DMS153 (cell line): Measurements from ENCODE around the gene RGSL1.

Experiments used
- DNase-seq: peaks from one replicate; lab custom pipeline; 2025; lab: John Stamatoyannopoulos, UW

RGSL1 gene

DNA sequence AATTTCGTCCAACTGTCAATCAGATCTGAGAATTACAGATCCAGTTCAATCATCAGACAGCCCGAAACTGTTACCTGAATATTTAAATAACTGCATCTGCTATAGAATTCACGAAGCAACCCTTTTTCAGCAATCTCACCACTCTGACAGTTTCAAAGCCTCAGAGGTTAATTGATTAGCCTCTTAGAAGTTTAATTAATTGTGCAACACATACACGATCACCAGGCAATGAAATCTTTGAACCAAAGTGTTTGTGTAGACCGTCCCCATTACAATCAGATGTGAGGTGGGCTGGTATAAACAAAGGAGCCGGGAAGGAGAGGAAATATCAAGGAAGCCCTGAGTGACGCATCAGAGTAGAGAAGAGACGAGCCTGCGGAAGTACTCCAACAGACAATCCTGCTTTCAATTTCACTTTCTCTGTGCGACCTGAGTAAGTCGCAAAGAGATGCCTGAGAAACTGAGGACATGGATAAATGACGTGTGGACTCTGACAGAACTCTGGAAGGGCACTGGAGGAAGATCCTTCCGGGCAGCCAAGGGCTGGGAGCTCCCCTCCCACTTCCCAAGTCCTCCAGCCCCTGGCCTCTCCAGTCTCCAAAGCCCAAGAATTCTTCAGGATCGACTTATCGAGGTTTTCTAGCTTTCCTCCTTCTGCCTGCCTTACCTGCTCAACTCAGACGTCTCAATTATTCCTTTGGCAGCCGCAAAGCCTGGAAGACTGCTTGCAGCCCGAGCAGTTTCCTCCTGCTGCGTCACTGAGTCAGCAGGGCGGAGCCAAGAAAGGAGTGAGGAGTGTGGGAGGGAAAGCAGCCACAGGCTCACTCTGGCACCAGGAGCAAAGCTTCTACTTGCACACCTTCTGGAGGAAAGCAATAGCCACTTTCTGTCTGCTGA lies 138.8 kb downstream of the RGSL1 start, which contains the start of gene RNASEL:
TSS of gene RNASEL (minus strand) at position 757 of the 897 bp plus-strand sequence. CDS start 2,450 bp downstream, outside the sequence.
- DNase-seq, result peak; percentile 58

DNA sequence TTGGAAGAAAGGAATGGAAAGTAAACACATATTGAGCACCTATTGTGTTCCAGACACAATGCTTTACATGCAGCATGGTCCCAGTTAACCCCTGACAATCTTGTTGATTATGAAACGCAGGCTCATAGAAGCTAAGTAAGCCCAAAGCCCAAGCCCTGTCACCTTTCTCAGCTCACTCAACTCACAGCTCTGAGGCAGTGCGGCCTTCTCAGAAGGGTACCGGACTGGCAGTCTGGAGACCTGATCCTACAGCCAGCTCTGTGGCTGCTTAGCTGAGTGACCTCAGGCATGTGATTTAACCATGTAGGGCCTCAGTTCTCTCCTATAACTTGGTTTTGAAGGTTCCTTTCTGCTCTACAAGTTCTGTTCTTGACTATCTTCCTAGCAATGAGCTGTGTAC lies 139.6 kb downstream of the RGSL1 start:
- no peak for DNase-seq

DNA sequence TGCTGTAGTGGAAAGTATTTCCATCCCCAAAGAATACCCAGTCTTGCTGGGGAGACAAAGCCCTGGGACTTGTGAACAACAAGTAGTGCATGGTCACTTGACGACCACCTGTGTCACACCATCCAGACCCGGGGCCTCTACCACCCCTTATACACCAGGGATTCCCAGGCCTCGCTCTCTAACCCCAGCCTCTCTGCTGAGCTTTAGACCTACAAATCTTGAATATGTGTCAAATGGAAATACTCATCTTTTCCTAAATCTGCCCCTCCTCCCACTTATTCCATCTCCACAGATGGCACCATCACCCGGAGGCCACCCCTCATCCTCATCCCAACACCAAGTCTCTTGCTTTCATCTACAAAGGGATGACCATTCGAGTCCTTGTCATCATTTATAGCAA lies 140.0 kb downstream of the RGSL1 start:
- DNase-seq, result no peak

DNA sequence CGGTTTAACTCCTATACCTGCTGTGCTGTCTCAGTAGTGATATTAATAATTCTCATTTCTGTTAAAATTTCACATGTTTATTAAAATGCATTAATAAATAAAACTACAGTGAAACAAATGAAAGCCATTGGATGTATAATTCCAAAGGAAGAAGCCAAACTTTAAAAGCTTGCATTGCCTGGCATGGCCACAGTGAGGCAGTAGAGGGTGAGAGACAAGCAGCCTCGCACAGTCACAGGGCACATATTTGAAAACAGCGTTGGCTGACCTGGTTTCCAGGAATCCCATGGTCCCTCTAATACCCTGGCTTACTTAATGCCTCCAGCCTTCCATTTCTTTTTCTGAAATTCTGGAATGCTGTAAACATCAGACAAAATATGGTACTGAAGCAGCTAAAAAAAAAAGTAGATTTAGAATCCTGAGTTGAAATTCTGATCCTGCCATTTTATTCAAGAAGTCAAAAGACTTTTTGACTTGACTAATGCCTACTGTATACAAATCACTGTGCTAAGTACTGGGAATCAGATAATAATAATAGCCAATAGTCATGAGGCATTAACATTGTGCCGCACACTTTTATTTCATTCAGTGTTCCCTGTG lies 145.8 kb downstream of the RGSL1 start:
- DNase-seq, result peak; percentile 61

DNA sequence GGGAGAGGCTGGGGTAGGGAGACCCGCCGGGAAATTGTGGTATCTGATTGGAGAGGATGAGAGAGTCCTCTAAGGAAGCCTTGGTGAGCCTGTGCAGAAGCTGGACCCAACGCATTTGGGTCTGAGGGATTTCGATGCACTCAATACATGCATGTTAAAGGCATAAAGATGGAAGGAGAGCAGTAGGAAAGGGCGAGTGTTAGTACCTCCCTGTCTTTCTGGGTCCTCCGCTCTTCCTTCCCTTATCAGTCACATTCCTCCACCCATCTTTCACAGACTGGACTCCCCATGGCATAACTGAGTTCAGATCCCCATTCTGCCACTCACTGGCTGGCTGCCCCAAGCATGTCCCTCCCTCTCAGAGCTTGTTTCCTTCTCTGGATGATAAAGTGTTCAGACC lies 147.0 kb downstream of the RGSL1 start:
- DNase-seq, result no peak

DNA sequence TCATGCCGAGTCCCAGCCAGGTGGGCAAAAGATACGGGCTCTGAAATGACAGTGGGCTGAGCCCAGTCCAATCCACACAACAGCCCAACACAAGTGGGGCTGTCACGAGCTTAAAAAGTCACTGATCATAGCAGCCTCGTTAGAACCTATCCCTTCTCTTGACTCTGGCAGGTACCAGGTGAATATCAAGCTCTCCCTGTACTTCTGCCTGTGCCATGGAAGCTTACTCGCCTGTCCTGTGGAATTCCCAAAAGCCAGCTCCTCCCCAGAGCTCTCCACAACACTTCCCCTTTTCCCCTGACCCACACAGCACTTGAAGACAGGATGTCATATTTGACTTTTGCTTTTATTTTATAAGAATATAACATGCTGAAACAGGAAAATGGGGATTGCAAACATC lies 148.3 kb downstream of the RGSL1 start:
- DNase-seq, result no peak

DNA sequence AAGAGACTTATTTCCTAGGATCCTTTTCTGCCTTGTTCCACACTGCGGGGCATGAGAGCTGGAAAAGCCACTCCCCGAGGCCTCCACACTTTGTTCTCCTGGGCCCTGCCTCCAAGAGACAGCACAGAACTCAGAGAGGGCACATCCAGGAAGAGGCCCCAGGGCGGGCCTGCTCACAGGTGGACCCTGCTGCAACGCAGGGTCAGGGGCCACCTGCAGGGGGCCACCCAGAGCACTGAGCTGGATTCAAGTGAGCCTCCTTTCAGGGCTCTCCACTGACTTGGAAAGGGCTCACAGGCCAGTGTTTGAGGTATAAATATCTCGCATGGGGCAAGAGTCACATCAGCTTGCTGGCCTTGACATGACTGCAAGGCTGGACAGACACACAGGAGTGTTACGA lies 149.4 kb downstream of the RGSL1 start:
- no peak for DNase-seq

DNA sequence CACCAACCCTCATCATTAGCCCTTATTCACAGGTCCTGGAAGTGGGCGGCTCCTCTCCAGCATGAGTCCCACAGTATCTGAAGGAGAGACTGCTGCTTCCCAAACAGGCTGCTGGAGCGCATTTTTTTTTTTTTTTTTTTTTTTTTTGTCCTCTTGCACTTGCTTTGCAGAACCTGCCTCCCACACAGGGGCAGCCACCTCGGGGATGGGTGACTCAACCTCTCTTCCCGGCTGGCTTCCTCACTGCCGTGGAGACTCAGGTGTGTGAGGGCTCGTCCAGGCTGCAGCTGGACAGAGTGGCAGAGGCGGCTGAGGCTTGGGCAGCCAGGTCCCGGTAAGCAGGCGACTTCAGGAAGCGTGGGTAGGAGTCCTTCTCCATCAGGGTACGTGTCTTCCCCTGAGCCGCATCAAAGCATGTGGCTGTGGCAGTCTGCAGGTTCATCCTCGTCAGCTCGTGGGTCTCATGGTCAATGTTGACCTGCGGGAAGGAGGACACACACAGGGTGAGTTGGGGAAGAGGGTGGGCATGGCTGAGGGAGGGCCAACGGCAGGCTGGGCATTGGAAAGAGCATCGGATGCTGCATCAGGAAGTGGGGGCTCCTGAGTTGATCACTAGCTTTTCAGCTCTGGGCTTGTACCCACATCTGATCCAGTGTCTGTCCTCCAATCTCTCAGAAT lies 150.2 kb downstream of the RGSL1 start:
- DNase-seq, result no peak

DNA sequence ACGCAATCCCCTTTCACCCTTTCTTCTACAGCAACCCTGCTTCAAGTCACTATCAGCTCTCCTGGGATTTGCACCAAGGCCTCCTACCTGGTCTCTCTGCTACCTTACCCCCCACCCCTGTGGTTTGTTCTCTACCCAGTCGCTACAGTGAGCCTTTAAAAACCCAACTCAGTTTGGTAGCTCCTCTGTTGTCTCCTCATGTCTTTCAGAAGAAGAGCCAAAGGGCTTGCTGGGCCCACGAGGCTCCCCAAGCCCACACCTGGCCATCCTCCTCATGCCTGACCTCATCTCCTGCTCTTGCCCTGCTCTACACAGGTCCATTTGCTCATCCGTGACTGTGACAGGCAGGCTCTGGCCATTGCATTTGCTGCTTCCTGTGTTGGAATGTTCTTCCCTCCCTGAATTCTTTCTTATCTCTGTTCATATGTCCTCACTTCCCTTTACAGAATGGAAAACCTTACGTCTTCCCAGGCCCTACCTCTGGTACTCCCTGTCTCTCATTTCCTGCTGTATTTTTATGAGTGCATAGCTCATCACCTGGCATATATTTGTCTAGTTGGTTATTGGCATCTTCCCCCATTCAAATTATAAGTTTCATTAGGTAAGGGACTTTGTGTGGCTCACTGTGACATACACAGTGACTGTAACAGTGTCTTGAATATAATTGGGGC lies 150.9 kb downstream of the RGSL1 start:
- DNase-seq, result no peak

DNA sequence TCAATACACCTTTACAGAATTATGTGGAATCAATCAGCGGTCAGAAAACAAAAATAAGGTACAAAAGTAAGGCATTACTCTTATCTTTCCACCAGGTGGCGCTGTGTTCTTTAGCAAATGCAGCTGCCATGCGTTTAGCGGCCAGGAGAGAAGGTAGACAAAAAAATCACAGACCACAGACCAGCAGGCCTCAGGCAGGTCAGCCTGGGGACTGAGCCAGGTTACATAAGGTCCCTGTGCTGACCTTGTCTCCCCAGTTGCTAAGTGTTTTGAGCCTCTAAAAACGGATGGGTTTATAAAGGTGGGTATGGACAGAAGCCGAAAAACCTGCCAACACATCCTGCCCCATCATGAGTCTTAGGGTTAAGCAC lies 151.5 kb downstream of the RGSL1 start:
- peak; percentile 84 for DNase-seq

DNA sequence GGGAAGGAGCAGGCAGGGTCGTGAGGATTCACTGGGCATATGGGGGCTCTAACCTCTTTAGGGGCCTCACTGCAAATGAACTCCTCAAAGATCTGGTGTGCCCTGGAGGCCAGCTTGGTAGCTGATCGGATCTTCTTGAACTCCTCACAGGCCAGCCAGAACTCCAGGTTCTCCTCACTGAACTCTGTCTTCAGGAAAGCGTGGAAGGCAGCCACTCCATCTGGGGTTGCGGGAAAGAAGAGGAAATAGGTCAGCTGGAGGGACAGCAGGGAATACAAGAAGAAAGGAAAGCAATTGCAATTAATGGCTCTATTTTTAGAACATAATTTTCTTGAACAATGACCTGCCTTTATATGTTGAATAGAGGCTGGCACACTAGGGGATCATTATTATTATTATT lies 152.0 kb downstream of the RGSL1 start:
- no peak for DNase-seq

DNA sequence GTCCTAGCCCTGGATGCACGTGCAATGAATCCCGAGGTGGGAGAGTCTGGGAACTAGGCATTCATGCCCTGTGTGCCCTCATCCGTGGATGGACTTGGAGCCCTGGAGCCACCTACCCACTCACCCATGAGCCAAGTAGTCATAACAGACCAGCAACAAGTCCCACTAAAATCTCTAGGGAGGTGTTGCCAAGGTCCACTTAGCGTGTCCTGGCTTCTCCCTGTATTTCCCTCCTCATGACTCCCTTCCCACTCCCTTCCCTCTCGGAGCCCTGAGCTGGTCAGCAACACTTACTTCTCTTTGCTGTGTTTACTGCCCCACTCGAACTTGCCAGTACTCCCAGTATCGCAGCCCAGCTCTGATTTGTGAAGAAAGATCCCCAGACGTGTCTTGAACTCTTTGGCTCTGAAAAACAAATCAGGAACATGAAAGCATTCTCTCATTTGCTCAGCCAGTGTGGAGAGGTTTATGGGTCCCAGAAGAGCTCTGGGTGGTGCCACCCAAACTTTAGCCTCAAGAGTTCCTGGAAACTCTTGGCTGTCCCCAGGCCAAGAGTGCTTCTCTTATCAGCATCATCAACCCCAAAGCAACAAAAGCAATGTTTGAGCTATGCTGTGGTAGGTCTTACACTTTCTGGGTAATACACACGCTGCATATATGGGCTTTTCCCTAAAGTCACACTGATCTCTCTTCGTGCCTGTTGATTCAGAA lies 153.1 kb downstream of the RGSL1 start:
- no peak for DNase-seq

DNA sequence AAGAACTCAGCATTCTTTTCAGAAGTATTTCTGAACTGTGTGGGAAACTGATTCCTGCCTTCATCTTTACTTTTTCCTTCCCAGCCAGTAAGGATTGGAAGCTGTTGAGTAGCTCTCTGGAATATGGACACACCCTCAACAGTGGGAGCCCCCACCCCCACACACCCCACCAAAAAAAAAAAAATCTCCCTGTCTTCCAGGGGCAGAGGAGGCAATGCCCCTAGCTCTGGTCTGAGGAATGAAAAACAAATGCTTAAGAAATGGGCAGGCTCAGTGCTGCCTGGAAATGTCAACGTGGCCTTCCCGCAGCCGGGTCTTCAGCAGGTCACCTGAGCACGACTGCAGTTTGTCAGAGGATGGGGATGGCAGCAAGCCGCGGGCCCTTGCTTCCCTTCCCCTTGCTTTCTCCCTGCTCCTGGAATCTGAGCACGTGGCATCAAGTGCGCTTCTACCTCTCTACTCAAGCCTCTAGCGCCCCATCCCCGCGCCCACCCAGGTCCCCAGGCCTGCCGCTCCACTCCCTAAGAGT lies 153.8 kb downstream of the RGSL1 start:
- DNase-seq, result no peak

DNA sequence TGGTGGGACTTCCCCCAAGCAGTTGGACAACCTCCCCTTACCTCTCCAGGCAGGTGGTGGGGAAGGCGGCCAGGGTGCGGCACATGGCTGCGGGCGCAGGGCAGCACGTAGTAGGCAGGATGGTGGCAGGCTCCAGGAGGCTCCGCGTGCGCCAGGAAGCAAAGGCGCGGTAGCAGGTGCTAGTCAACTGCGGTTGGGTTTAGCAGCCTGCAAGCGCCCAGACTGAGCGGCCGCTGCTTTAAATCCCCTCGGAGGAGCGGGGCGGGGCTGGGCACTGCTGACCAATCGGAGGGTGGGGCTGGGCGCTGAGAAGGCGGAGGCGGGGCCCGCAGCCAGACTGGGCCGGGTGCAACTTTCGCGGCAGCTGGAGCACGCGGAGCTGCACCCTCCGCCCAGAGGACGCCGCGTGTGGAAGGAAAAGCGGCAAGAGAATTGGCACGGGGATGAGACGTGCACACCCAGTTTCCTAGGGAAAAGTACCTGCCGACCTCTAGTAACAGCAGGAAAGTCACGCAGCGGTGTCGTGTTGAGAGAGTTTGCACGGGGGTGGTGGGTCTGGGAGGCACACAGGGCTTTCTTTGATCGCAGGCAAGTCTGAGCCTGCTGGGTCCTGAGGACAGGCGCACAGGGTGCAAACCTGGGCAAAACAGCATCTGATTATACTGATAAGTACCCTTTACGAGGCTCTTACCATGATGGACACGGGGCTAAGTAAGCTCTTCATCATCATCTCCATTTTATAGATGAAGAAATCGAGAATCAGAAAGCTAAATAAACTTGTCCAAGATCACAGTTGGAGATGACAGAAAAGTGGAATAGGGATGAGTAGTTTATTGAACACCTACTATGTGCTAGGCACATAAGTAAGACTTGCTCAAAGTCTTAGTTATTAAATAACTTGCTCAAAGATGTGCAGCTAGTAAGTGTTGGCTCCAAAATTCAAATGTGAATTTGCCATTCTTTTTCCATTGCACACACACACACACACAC lies 154.5 kb downstream of the RGSL1 start, which contains the start of gene RGS16:
TSS of gene RGS16 (minus strand) at position 215 of the 990 bp plus-strand sequence. CDS start at position 85, 130 bp downstream.
- peak; percentile 97 for DNase-seq

DNA sequence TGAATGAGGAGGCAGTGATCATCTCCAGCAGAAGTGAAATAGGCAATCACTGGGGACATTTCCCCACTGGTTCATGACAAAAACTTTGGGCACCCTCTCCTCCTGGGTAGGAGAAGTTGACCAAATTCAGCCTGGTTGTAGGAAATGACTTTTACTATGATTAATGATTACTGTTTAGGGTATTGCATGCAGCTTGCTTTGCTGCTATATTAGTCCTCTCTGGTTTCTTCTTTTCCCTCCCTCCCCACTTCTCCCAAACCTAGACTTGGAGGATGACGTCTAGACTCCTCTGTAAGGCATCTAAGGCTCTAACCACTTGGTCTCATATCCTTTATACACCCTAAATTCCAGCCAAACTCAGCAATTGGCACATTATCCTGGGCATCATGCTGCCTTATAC lies 157.6 kb downstream of the RGSL1 start:
- no peak for DNase-seq

DNA sequence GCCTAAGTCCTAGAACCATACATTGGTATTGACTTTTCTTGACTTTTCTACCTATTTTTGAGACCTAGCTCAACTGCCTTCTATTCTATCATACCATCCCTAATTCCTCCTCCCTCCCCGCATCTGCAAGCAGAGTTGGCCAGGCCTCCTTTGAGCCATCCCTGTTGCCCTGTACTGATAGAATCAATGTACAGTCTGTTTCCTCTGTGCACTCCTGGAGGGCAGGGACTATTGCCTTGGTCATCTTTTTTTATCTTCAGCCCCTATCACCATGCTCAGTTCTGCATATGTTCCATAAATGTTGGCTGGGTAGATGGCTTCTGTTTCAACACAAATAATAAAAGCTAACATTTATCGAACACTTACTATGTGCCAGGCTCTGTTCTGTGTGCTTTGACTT lies 158.3 kb downstream of the RGSL1 start:
- no peak for DNase-seq

DNA sequence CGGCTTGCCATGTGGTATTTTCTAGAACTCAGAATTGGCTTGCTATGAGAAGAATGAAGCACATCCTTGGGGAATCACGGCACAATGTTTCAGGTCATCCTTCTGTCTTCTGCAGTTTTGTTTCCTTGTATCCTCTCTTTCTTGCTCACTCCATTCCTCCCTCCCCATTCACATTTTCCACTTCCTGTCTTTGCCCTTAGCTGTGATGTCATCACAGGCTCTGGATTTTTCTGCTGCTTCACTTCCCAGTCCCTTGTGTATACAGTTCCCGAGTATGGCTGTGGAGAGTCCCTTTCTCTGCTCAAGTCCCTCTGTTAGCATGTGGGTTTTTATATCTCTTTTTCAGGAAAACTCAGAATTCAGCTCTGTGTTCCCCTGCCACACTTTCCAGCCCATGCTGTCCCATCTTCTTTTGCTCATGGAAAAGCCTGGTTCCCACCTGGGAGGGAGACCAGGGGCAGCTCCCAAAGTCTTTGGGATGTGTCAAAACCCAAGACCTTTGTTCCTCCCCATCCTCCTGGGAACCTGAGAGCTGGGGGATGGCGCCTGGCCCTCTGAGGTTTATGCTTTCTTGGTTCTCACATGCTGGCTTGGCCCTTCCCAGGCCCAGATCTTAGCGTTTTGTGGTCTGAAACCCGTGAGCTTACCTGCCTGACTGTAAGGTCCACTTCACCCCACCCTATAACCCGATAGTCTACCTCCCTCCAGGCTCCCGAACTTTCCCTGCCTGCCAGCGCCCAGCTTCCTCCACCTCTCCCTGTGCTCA lies 159.1 kb downstream of the RGSL1 start:
- DNase-seq, result peak; percentile 80
